Measurements from ENCODE around the gene VANGL1. TPM values are rescaled to one million over a fixed set of nuclear protein-coding genes. Genes with fewer than 3 reads are reported as not detected.
"Not testable (repeated sequence)": the region's sequence is repeated elsewhere in the genome, so short reads cannot be mapped to it uniquely, and the experiment has no call there.

VANGL1 gene
- total RNA-seq, 1 experiment from 2014 or later: 23.1 TPM

DNA sequence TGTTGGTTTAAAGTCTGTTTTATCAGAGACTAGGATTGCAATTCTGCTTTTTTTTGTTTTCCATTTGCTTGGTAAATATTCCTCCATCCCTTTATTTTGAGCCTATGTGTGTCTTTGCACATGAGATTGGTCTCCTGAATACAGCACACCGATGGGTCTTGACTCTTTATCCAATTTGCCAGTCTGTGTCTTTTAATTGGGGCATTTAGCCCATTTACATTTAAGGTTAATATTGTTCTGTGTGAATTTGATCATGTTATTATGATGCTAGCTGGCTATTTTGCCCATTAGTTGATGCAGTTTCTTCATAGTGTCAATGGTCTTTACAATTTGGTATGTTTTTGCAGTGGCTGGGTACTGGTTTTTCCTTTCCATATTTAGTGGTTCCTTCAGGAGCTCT, 4.5 kb upstream of the VANGL1 start:
- H3K4me1 ChIP-seq (ENCODE audit: insufficient read depth, low read length); H3K4me3 ChIP-seq (ENCODE audit: low read length); intact Hi-C loops (cut with micrococcal nuclease); H2AFZ ChIP-seq (ENCODE audit: low read length); H3K36me3 ChIP-seq (ENCODE audit: low read depth, low read length); H3K27ac ChIP-seq (ENCODE audit: low read length); H3K9me3 ChIP-seq (ENCODE audit: low read length); ATAC-seq; H3K79me2 ChIP-seq (ENCODE audit: low read length); H3K9ac ChIP-seq (ENCODE audit: low read length); H3F3A ChIP-seq (ENCODE audit: low read length, unreplicated experiment); H4K20me1 ChIP-seq (ENCODE audit: low read length); H3K9me2 ChIP-seq (replicated peaks; ENCODE audit: low read length); BruUV-seq (replicated peaks); H3K27me3 ChIP-seq (ENCODE audit: low read length); H3K4me2 ChIP-seq (ENCODE audit: low read length); CTCF ChIA-PET; POLR2A ChIA-PET (ENCODE audit: unreplicated experiment); DNase-seq: not testable (repeated sequence)

DNA sequence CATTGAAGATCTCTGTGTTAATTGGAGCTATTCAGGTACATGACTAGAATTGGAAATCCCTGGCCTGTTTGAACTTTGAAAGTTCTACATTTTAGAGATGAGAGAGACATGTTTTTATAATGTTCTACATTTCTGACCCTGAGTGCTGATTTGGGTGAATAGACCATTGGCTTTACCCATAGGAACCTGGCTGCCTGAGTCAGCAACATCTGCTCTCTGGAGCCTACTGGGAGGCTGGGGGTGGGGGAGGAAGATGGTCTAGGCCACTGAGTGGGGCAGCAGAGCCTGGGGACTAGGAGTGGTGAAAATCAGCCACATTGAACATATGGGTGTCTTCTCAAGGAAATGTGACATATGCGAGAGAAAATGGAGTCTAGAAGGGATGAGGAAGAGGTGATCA, 1.4 kb upstream of the VANGL1 start:
- ChIA-PET CTCF (interaction anchor here (0.9 kb wide), 1 partner anchor 66 kb away, joined by 3 read pairs; no protein-coding TSS in a partner anchor), POLR2A (ENCODE audit: unreplicated experiment) (no interaction called here)
- Histone ChIP-seq H3K9me3 (ENCODE audit: low read length) (no peaks in the 10 kb centered on the region), H3K4me1 (ENCODE audit: insufficient read depth, low read length) (peaks cover 18% of the 10 kb centered on the region), H3K4me3 (ENCODE audit: low read length) (no peak overlapping the region), H3K27ac (ENCODE audit: low read length) (no peak overlapping the region), H3K9me2 (replicated peaks; ENCODE audit: low read length) (no peaks in the 10 kb centered on the region), H3K27me3 (ENCODE audit: low read length) (no peaks in the 10 kb centered on the region), H3K4me2 (ENCODE audit: low read length) (no peak overlapping the region), H3K79me2 (ENCODE audit: low read length) (peaks cover 33% of the 10 kb centered on the region), H4K20me1 (ENCODE audit: low read length) (peaks cover 17% of the 10 kb centered on the region; the same call in 1 of the 2 replicates), H3K36me3 (ENCODE audit: low read depth, low read length) (no peaks in the 10 kb centered on the region), H3F3A (ENCODE audit: low read length, unreplicated experiment) (no peaks in the 10 kb centered on the region), H3K9ac (ENCODE audit: low read length) (no peak overlapping the region), H2AFZ (ENCODE audit: low read length) (no peak overlapping the region)
- DNase-seq (no peak), ATAC-seq (no peak)
- intact Hi-C loops (cut with micrococcal nuclease): no loop called here
- no peak for TF ChIP-seq CTCF (conservative IDR thresholded peaks at IDR 0.05; ENCODE audit: low read depth, low read length)
- TF ChIP-seq EZH2 (IDR thresholded peaks at IDR 0.05; ENCODE audit: low read length, unreplicated experiment): no peak
- no peak for TF ChIP-seq EZH2phosphoT487 (IDR thresholded peaks at IDR 0.05; ENCODE audit: borderline replicate concordance, low read length)
- BruUV-seq (replicated peaks): no TSS peak

DNA sequence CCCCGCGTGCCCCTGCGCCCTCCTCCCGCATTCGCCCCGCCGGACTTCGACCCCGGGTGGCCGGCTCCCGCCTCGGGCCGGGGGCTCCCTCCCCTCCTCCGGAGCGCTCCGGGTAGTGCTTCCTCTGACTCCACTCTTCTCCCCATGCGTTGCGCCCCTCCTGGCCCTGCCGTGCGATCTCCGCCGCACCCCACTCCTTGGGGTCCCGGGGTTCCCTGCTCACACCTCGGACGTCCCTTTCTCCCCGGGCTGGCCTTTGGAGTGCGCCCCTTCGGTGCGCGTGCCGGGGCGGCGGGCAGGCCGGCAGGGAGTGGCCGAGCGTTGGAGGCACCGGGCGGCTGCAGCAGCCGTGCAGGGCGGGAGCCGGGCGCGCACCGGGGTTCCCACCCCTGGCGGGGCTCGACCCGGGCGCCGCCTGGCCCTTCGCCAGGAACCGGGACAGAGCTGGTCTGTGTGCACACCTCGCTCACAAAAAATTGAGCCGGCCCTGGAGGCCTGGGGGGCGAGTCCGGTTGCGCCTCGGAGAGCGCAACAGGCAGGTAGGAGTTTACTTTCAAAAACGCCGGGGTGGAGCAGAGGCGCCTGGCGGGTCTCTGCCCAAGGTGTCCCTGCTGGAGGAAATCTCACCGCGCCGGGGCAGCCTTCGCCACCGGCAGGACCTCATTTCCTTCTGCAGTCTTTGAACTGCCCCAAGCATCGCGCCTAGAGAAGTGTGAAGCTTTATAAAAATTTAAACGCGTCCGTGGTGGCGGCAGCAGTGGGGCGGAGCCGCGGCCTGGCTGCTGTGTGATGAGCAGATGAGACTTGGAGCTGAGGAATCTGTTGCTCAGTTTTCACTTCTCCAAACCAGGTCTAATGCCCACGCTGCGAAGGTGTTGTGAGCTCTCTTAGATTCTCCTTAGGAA, 650 bp downstream of the VANGL1 start:
- Histone ChIP-seq H3K4me2 (ENCODE audit: low read length) (peak overlapping the region; percentile 92), H3K4me1 (ENCODE audit: insufficient read depth, low read length) (peaks cover 29% of the 10 kb centered on the region), H3K27me3 (ENCODE audit: low read length) (no peaks in the 10 kb centered on the region), H3K9ac (ENCODE audit: low read length) (peak overlapping the region; percentile 82), H3K9me3 (ENCODE audit: low read length) (no peaks in the 10 kb centered on the region), H3K4me3 (ENCODE audit: low read length) (peak overlapping the region; percentile 76), H2AFZ (ENCODE audit: low read length) (peak overlapping the region; percentile 66), H3K27ac (ENCODE audit: low read length) (peak overlapping the region; percentile 33), H3F3A (ENCODE audit: low read length, unreplicated experiment) (no peaks in the 10 kb centered on the region), H3K79me2 (ENCODE audit: low read length) (peaks cover 54% of the 10 kb centered on the region), H3K36me3 (ENCODE audit: low read depth, low read length) (no peaks in the 10 kb centered on the region), H3K9me2 (replicated peaks; ENCODE audit: low read length) (no peaks in the 10 kb centered on the region), H4K20me1 (ENCODE audit: low read length) (peaks cover 32% of the 10 kb centered on the region; the same call in 1 of the 2 replicates)
- CTCF ChIA-PET: interaction anchor here (0.5 to 2.7 kb wide), 3 partner anchors 34 to 122 kb away, joined by 3 to 26 read pairs (median 6); no protein-coding TSS in a partner anchor
- DNase-seq (peak; percentile 56), ATAC-seq (peak; percentile 56)
- BruUV-seq (replicated peaks): no TSS peak
- TF ChIP-seq EZH2phosphoT487 (IDR thresholded peaks at IDR 0.05; ENCODE audit: borderline replicate concordance, low read length) (no peak), CTCF (conservative IDR thresholded peaks at IDR 0.05; ENCODE audit: low read depth, low read length) (0 out of 2 replicates have a peak, but pooled peaks have one; percentile 25), EZH2 (IDR thresholded peaks at IDR 0.05; ENCODE audit: low read length, unreplicated experiment) (no peak)
- intact Hi-C loops (cut with micrococcal nuclease): loop anchor here (2.0 kb wide), 2 partner anchors 28 to 72 kb away; no protein-coding TSS in a partner anchor
- POLR2A ChIA-PET (ENCODE audit: unreplicated experiment): interaction anchor here (0.6 kb wide), 1 partner anchor 36 kb away, joined by 6 read pairs; no protein-coding TSS in a partner anchor

Measured in PC-3 (cell line).